ACC112 (cell line): ENCODE measurements around the gene EVC2.
"Not testable (repeated sequence)": the region's sequence is repeated elsewhere in the genome, so short reads cannot be mapped to it uniquely, and the experiment has no call there.

Experiments
- H2AFZ ChIP-seq: fragments of 200-600 bp; sonication (generic); one replicate; pipeline ENCODE4 v1.6.0; 2017; ENCODE audit warnings: antibody characterized with exemption, low read length; ENCODE audit not compliant: unreplicated experiment
- H3K27ac ChIP-seq: fragments of 200-600 bp; sonication (generic); 2 replicates; pipeline ENCODE4 v1.5.1; 2014; ENCODE audit warnings: low read depth, mild to moderate bottlenecking, antibody characterized with exemption, low read length, moderate library complexity
- H3K27me3 ChIP-seq: fragments of 200-600 bp; sonication (generic); 2 replicates; pipeline ENCODE4 v1.6.1; 2014; ENCODE audit warnings: mild to moderate bottlenecking, antibody characterized with exemption, low read length, moderate library complexity, mixed read lengths; ENCODE audit not compliant: insufficient read depth
- H3K36me3 ChIP-seq: fragments of 200-600 bp; sonication (generic); 2 replicates; pipeline ENCODE4 v1.6.1; 2016; ENCODE audit warnings: mild to moderate bottlenecking, antibody characterized with exemption, low read length, moderate library complexity, mixed read lengths; ENCODE audit not compliant: insufficient read depth
- H3K4me1 ChIP-seq: fragments of 200-600 bp; sonication (generic); one replicate; pipeline ENCODE4 v1.6.1; 2016; ENCODE audit warnings: low read length, mixed read lengths; ENCODE audit not compliant: insufficient read depth, unreplicated experiment, control insufficient read depth
- H3K4me3 ChIP-seq: fragments of 200-600 bp; sonication (generic); 2 replicates; pipeline ENCODE4 v1.5.1; 2014; ENCODE audit warnings: mild to moderate bottlenecking, low read depth, low read length
- H3K79me2 ChIP-seq: fragments of 200-600 bp; sonication (generic); one replicate; pipeline ENCODE4 v1.6.0; 2016; ENCODE audit warnings: low read length; ENCODE audit not compliant: control insufficient read depth, unreplicated experiment, insufficient read depth

Gene EVC2

DNA sequence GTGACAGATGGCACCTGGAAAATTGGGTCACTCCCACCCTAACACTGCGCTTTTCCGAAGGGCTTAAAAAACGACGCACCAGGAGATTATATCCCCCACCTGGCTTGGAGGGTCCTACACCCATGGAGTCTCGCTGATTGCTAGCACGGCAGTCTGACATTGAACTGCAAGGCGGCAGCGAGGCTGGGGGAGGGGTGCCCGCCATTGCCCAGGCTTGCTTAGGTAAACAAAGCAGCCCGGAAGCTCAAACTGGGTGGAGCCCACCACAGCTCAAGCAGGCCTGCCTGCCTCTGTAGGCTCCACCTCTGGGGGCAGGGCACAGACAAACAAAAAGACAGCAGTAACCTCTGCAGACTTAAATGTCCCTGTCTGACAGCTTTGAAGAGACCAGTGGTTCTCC, 114.5 kb downstream of the EVC2 start:
- not testable (repeated sequence) for H3K4me1 ChIP-seq, H3K79me2 ChIP-seq, H2AFZ ChIP-seq, H3K27me3 ChIP-seq, H3K4me3 ChIP-seq, H3K27ac ChIP-seq
- peaks cover 28% of the 10 kb centered on the region for H3K36me3 ChIP-seq

DNA sequence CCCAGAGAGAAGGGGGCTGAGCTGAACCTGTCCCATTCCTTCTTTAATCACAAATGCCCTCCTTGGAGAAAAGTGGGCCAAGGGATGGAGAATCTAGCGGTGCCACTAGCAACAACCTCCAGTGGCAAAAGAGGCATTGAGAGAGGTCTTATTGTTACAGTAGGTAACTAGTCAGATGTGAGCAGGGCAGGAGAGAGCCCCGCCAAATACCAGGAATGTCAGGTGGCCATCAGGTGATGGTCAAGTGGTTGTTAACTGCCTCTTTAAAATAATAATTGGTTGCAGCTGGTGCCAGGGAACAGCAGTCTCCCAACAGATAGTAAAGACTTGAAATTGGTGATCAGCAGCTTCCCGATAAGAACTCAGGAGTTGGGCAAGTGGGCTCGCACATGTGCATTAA, 116.1 kb downstream of the EVC2 start:
- H2AFZ ChIP-seq = no peak overlapping the region
- no peaks in the 10 kb centered on the region for H3K4me1 ChIP-seq
- no peaks in the 10 kb centered on the region for H3K79me2 ChIP-seq
- H3K27me3 ChIP-seq = no peaks in the 10 kb centered on the region
- H3K4me3 ChIP-seq = no peak overlapping the region
- no peak overlapping the region for H3K27ac ChIP-seq
- H3K36me3 ChIP-seq = peaks cover 30% of the 10 kb centered on the region

DNA sequence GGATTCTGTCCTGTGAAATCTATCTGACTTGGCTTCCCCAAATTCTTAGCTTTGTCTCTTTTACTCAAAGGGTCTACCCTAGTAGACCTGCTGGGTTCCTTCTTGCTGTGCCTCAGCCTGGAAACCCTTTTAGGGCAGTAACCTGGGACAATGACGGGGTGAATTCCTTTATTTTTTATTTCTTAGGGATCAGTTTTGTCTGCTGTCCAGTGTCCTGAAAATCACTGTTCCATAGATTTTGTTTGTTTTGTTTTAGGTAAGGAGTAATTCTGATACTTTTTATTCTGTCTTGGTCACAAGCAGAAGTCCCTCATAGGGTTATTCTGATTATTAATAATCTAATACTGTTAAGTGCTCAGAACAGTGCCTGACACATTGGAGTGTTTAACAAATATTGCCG, 118.9 kb downstream of the EVC2 start:
- Histone ChIP-seq H3K4me3 (no peak overlapping the region), H3K79me2 (no peaks in the 10 kb centered on the region), H3K36me3 (peaks cover 39% of the 10 kb centered on the region), H3K4me1 (no peaks in the 10 kb centered on the region), H3K27me3 (no peaks in the 10 kb centered on the region), H2AFZ (no peak overlapping the region), H3K27ac (no peak overlapping the region)

DNA sequence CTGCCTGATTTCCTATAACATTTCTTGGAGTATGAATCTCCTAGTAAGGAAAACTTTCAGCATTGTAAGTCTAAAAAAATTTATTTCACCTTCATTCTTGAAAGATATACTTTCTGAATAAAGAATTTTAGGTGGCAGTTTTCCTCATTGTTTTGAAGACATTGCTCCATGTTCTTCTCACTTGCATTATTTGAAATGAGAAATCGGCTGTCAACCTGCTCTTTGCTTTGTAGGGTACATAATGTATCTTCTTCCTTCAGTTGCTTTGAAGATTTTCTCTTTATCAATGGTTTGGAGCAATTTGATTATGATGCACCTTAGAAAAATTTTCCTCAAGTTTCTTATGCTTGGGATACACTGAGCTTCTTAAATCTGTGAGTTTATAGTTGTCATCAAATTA, 120.3 kb downstream of the EVC2 start:
- no peaks in the 10 kb centered on the region for H3K4me1 ChIP-seq
- no peaks in the 10 kb centered on the region for H3K79me2 ChIP-seq
- no peak overlapping the region for H3K27ac ChIP-seq
- H3K4me3 ChIP-seq = no peak overlapping the region
- H2AFZ ChIP-seq = no peak overlapping the region
- H3K36me3 ChIP-seq = peaks cover 46% of the 10 kb centered on the region
- no peaks in the 10 kb centered on the region for H3K27me3 ChIP-seq

DNA sequence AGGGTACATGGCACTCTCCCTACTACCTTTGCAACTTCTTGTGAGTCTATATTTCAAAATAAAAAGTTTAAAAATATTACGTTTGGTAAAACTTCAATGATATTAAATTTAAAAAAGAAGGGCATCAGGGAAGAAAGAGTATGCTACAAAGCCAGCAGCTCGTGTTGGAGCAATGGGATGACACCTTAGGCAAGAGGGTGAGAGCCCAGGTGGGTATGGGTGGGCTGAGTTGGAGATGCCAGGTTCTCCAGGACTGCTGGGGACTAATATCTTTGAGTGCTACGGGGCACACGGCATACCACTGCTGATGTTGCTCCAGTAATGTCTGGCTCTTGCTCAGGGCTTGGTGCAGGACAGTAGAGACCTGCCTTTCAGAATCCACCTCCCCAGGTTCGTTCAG, 132.4 kb downstream of the EVC2 start:
- Histone ChIP-seq H3K27me3 (no peaks in the 10 kb centered on the region), H2AFZ (no peak overlapping the region), H3K4me3 (no peak overlapping the region)

DNA sequence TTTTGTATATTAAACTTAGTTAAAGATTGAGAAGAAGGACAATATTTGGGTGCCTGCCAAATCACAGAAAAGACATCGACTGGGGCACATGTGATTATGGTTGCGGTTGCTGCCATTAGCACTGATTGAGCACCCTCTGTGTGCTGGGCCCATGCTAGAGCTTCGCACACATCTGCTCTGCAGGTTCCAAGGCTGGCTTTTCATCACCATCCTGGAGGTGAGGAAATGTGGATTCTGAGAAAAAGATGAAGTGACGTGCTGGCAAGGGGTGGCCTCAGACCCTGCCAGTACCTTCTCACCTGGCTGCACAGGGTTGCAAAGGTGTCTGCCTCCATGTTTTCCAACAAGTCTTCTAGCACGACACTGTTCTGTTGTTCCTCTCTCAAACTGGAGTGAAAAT, 134.0 kb downstream of the EVC2 start:
- no peaks in the 10 kb centered on the region for H3K27me3 ChIP-seq
- H3K4me1 ChIP-seq = no peaks in the 10 kb centered on the region
- no peak overlapping the region for H3K4me3 ChIP-seq
- H3K27ac ChIP-seq = no peak overlapping the region
- H3K36me3 ChIP-seq = peaks cover 20% of the 10 kb centered on the region; the same call in 1 of the 2 replicates
- no peaks in the 10 kb centered on the region for H3K79me2 ChIP-seq
- H2AFZ ChIP-seq = no peak overlapping the region

More for the DNA sequence above, 132.4 kb downstream of the EVC2 start:
- H3K79me2 ChIP-seq = no peaks in the 10 kb centered on the region
- H3K4me1 ChIP-seq = no peaks in the 10 kb centered on the region
- peaks cover 20% of the 10 kb centered on the region for H3K36me3 ChIP-seq
- H3K27ac ChIP-seq = no peak overlapping the region

DNA sequence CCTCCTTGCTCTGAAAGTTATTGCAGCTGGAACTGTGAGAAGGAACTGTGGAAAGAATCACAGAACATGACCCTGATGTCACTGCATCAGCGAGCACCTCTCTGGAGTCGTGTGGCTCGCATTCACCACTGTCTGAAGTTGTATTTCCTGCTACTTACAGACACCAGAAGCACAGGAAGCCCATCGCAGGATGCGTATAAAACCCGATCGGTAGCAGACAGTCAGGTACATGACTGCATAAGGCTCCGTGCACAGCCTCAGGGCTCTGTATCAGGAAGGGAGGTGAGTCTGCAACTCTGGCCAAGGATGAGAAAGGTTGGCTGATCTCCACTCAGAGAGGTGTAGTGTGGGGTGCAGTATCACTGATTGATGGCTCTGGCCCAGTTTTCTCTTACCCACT, 134.4 kb downstream of the EVC2 start:
- Histone ChIP-seq H3K79me2 (no peaks in the 10 kb centered on the region), H2AFZ (no peak overlapping the region), H3K27ac (no peak overlapping the region), H3K27me3 (no peaks in the 10 kb centered on the region), H3K36me3 (peaks cover 23% of the 10 kb centered on the region; the same call in 1 of the 2 replicates), H3K4me3 (no peak overlapping the region), H3K4me1 (no peaks in the 10 kb centered on the region)

DNA sequence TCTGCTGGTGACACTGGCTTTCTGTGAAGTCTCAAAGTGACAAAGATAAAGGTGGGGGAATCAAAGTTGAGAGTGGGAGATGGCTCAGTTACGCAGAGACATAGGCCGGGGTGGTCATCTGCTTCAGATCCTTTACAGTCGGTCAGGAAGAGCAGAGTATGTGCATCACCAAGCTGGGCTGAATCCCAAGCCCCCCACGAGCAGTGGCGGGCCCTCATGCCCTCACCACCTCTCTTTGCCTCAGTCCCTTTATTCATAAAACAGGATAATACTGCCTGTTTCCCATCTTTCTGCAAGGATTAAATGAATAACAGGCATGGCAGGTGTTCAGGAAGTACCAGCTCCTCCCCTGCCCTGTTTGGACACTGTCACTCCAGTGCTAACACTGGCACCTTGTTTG, 135.6 kb downstream of the EVC2 start:
- Histone ChIP-seq H3K4me1 (no peaks in the 10 kb centered on the region), H3K79me2 (no peaks in the 10 kb centered on the region), H3K27me3 (no peaks in the 10 kb centered on the region), H2AFZ (no peak overlapping the region), H3K36me3 (peaks cover 24% of the 10 kb centered on the region; the same call in 1 of the 2 replicates), H3K27ac (no peak overlapping the region), H3K4me3 (no peak overlapping the region)

DNA sequence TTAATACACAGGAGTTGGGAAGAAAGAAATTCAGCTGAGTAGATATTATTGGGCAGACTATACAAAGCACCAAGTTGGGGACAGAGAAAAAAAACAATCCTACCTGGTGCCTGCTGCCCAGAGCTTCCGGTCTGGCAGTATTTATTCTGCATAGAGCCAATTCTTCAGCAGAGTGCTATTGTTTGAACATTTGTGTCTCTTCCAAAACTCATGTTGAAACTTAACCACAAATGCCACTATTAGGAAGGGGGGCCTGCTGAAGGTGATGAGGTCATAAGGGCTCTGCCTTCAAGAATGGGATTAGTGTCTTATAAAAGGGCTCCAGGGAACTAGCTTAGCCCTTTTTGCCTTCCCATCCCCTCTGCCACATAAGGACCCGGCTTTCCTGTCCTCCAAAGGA, 136.2 kb downstream of the EVC2 start:
- Histone ChIP-seq H3K27me3 (no peaks in the 10 kb centered on the region), H3K4me1 (no peaks in the 10 kb centered on the region), H3K4me3 (no peak overlapping the region), H3K36me3 (peaks cover 23% of the 10 kb centered on the region; the same call in 1 of the 2 replicates), H2AFZ (no peak overlapping the region), H3K27ac (no peak overlapping the region), H3K79me2 (no peaks in the 10 kb centered on the region)

DNA sequence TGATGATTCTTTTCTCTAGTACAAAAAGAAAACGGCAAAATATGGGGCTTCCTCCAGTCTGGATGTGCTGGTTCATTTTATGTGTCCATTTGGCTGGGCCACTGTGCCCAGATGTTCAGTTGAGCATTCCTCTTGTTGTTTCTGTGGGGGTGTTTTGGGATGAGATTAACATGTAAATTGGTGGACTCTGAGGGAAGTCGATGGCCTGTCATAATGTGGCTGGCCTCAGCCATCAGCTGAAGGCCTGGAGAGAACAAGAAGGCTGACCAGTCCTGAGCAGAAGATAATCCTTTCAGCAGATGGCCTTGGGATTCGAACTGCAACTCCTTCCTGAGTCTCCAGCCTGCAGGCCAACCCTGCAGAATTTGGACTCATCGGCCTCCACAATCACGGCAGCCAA, 136.7 kb downstream of the EVC2 start:
- Histone ChIP-seq H2AFZ (no peak overlapping the region), H3K4me3 (no peak overlapping the region), H3K4me1 (no peaks in the 10 kb centered on the region), H3K79me2 (no peaks in the 10 kb centered on the region), H3K36me3 (peaks cover 23% of the 10 kb centered on the region; the same call in 1 of the 2 replicates), H3K27me3 (no peaks in the 10 kb centered on the region), H3K27ac (no peak overlapping the region)

DNA sequence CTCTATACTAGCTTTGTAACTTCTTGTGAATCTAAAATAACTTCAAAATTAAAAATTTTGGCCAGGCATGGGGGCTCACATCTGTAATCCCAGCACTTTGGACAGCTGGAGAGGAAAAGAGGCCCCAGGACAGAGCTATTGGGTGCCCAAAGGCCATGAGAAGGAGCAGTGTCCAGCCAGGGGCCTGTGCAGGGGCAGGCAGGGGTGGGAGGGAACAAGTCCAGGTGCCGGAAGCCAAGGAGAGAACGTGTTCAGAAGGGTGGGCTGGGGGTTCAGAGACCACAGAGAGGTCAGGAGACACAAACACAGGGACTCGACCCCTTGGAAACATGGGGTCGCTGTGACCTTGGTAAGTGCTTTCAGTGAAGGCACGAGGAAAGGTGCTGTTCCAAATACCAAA, 138.9 kb downstream of the EVC2 start:
- H3K4me1 ChIP-seq = no peaks in the 10 kb centered on the region
- no peak overlapping the region for H3K4me3 ChIP-seq
- H3K36me3 ChIP-seq = peaks cover 16% of the 10 kb centered on the region; the same call in 1 of the 2 replicates
- no peaks in the 10 kb centered on the region for H3K27me3 ChIP-seq
- no peaks in the 10 kb centered on the region for H3K79me2 ChIP-seq
- no peak overlapping the region for H3K27ac ChIP-seq
- H2AFZ ChIP-seq = no peak overlapping the region
